Stimulated activated CD8-positive, alpha-beta memory T cell treated with anti-CD3 and anti-CD28 coated beads, Interleukin-4, amount 100 ng/mL, for 24 hours (primary cell): ENCODE measurements around the gene NDUFS4.
"Not testable (repeated sequence)": the region's sequence is repeated elsewhere in the genome, so short reads cannot be mapped to it uniquely, and the experiment has no call there.

ENCODE experiments used
- DNase-seq: peaks from one replicate; pipeline ENCODE4 v3.0.0-alpha.2; 2020; ENCODE audit warnings: low read depth

NDUFS4 gene

GRCh38 chr5:53575831-53576230 lies 15.4 kb downstream of the NDUFS4 start:
- DNase-seq = no peak

DNA sequence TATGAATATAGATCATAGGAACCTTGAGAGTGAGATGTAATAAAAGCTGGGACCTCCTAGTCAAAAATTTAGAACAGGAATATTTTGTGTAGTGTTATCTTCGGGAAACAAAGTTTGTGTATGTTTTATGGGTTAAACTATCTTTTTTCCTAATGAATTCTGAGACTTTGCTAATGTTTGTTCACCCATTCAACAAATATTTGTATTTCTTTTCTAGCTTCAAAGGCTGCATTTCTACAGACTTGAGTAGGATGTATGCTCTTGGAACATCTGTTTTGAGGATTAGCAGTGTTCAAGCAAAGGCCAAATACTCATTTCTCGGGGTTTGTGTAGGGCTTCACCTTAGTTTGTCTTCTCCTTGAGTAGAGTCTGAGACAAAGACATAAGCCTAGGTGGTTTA lies 16.2 kb downstream of the NDUFS4 start:
- DNase-seq = no peak

DNA sequence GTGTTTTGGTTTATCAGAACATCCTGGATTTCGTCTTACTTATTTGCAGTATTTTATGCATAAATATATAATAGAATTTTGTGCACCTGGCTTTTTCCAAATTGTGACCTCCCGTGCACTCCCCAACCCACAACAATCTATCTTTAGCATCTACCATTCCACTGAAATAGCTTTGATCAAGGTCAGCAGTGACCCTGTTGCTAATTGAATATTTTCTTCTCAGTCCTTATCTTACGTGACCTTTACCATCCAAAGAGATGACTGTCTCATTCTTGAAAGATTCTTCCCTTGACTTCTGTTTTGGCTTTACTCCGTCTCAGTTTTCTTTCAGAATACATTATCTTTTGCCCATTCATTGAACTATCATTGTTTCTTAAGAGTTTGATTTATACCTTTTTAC lies 18.4 kb downstream of the NDUFS4 start:
- DNase-seq = no peak

GRCh38 chr5:53580547-53580946 lies 20.1 kb downstream of the NDUFS4 start:
- DNase-seq = no peak

DNA sequence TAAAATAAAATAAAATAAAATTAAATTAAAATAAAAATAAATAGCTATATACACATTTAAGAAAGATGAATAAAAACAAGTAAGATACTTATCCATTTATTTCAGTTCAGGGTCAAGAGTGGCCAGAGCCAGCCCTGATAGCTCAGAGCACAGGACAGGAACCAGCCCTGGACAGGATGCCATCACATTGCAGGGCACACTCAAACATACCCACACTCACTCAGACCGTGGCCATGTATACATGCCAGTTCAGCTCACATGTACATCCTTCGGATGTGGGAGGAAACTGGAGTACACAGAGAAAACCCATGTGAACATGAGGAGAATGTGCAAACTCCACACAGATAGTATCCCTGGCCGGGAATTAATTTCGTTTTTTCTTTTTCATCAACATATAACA lies 21.8 kb downstream of the NDUFS4 start:
- no peak for DNase-seq

DNA sequence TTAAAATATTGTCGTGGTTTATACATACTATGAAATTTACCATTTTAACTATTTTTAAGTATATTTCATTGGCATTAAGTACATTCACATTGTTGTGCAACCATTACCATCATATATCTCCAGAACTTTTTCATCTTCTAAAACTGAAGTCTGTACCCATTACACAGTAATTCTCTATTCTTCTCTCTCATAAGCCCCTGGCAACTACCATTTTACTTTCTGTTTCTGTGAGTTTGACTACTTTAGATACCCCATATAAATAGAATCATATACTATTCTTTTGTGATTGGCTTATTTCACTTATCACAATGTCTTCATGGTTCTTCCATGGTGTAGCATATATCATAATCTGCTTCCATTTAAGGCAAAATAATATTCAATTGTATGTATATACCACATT lies 30.3 kb downstream of the NDUFS4 start:
- no peak for DNase-seq

GRCh38 chr5:53594419-53594818 lies 34.0 kb downstream of the NDUFS4 start:
- DNase-seq = no peak

DNA sequence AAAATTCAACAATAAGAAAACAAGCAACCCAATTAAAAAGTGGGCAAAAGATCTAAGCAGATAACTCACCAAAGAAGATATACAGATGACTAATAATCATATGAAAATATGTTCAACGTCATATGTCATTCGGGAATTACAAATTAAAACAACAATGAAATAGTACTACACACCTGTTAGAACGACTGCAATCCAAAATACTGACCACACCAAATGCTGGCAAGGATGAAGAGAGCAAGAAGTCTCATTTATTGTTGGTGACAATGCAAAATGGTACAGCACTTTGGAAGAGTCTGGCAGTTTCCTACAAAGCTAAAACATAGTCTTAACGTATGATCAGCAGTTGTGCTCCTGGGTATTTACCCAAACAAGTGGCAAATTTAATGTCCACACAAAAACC lies 37.5 kb downstream of the NDUFS4 start:
- DNase-seq = no peak

GRCh38 chr5:53601570-53601969 lies 41.1 kb downstream of the NDUFS4 start:
- no peak for DNase-seq

- DNase-seq = no peak
Measured at GRCh38 chr5:53603009-53603687, 42.7 kb downstream of the NDUFS4 start.

DNA sequence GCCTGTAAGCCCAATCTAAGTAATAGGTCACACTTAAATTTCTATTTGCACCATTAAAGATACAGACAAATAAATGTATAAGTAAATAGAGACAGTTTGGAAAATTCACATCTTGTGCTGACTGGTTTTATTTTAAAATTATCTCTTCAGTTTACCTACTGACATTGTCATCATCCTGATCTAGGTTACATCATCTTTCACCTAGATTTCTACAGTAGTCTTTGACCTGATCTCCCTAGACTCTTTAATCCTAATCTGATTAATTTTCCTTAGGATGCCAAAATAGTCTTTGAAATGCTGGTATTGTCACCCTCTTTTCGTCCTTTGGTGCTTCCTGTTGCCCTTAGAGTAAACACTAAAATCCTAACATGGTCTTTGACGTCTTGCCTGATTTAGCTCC lies 43.9 kb downstream of the NDUFS4 start:
- DNase-seq = no peak

GRCh38 chr5:53607886-53608285 lies 47.4 kb downstream of the NDUFS4 start:
- DNase-seq = no peak

GRCh38 chr5:53608897-53609296 lies 48.5 kb downstream of the NDUFS4 start:
- not testable (repeated sequence) for DNase-seq

GRCh38 chr5:53613061-53613460 lies 52.6 kb downstream of the NDUFS4 start:
- DNase-seq = no peak

DNA sequence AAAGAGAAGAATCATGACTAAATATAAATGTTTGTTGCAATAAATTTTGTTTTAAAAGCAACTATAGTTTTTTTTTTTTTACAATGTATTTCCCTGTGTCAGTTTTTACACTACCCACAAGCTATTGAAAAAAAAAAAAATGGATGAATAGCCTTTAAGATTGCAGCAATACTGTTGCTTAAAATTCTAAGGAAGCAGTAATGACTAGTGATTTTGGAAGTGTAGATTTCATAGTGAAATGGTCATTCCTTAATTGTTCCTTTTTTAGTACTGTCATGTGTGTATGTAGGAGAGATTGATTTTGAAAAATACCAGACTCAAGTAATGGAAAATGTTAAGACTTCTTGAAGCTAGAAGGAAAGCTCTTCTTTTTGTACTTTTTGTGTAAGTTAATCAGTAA lies 53.1 kb downstream of the NDUFS4 start:
- DNase-seq = no peak

DNA sequence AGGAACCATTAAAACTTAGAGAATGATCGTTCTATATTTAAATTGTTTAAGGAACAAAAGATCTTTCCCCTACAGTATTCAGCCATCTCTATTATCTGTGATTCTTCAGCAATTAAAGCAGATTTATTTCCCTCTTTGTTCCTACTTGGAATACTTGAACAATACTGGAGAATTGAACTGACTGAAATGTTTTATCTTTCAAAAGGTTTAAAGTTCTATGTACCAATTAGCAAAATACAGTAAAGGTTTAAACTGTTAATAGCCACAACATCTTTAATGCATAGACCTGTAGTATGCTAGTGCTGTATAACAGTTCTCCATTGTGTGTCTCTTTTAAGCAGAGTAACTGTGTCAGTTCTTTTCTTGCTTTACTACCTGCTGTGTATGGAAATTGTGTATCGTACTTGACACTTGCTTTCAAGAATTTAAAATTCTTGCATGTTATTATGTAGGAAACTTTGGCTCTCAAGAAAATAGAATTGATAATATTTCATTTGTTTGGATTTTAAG lies 54.0 kb downstream of the NDUFS4 start:
- DNase-seq = no peak

DNA sequence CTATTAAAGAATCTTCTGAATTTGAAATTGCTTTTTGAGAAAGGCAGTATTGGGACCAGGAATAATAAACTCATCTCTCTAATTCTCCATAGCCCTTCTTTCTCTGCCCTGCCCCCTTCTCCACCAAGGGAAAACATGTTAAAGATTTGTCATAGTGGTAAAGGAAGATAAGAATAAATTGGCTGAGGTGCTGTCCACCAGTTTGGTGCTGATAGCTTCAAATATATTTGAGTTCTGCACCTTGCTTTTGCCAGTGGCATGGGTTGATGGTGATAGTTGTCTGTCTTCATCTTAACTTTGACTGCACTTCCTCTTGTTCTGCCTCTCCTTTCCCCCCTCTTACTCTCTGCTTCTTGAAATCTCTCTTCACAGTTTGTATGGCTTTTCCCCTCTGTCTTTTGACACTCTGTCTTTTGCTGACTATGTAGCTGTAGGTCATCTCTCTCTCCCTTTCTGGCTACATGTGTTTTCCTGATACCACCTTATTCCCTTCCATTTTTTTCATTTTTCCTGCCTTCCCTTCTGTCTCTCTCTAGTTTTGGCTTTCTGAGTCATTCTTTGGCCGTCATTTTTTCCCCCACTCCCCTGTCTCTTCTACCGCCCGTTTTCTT lies 56.6 kb downstream of the NDUFS4 start:
- no peak for DNase-seq

- no peak for DNase-seq
Measured at GRCh38 chr5:53631251-53631650, 70.8 kb downstream of the NDUFS4 start.

- DNase-seq = no peak
Measured at GRCh38 chr5:53642061-53642460, 81.6 kb downstream of the NDUFS4 start.

DNA sequence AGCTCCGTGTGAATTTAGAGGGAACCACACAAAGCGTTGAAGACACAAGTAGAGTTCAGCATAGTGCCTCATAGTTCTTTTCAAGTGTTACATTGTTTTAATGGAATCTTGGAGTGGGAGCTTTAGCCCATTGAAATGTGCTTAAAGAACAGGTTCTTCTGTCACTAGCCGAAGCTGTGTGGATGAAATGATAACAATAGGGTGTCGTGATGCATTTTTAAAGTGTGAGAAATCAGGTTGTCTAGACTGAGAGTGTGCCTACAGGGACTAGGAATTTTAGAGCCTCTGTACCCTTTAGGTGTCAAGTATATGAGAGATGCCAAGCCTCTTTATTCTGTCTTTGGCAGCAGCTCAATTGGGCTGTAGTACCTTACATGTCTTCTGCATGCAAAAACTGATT lies 83.0 kb downstream of the NDUFS4 start:
- DNase-seq = no peak

DNA sequence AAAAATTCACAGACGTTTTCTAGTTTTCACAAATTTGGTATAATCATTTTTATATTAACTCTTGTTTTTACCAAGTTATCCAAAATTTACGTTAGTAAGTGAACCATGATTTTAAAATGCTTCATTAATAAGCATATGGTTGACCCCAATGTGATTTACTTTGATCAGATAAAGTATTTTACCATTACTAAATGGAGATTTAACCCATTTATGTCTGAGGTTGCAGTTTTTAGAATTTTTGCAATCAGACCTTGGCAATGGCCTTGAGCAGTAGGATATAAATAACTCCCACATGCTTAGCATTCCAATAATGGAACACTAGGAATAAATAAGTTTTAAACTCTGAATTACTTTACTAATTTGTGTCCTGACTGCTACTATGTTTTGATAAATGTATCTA lies 84.6 kb downstream of the NDUFS4 start:
- DNase-seq = no peak

DNA sequence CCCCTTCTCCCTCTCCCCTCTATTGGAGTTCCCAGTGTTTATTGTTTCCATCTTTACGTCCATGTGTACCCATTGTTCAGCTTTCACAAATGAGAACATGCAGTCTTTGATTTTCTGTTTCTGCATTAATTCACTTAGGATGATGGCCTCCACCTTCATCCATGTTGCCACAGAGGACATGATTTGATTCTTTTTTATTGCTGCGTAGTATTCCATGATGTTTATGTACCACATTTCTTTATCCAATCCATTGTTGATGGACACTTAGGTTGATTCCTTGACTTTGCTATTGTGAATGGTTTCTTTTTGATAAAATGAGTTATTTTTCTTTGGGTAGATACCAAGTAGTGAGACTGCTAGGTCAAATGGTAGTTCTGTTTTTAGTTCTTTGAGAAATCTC lies 88.9 kb downstream of the NDUFS4 start:
- no peak for DNase-seq

DNA sequence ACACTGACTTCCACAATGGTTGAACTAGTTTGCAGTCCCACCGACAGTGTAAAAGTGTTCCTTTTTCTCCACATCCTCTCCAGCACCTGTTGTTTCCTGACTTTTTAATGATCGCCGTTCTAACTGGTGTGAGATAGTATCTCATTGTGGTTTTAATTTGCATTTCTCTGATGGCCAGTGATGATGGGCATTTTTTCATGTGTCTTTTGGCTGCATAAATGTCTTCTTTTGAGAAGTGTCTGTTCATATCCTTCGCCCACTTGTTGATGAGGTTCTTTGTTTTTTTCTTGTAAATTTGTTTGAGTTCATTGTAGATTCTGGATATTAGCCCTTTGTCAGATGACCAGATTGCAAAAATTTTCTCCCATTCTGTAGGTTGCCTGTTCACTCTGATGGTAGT lies 100.1 kb downstream of the NDUFS4 start:
- not testable (repeated sequence) for DNase-seq

DNA sequence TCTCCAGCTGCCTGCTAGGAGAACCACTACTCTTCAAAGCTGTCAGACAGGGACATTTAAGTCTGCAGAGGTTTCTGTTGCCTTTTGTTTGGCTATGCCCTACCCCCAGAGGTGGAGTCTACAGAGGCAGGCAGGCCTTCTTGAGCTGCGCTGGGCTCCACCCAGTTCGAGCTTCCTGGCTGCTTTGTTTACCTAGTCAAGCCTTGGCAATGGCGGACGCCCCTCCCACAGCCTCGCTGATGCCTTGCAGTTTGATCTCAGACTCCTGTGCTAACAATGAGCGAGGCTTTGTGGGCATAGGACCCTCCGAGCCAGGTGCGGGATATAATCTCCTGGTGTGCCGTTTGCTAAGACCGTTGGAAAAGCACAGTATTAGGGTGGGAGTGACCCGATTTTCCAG lies 104.9 kb downstream of the NDUFS4 start:
- not testable (repeated sequence) for DNase-seq
